Prostate gland (tissue), 2 donors: ENCODE data around the gene CELF4.

Source experiments
- POLR2A ChIP-seq: fragments of 450-650 bp; IDR thresholded peaks from one replicate; pipeline ENCODE4 v1.6.1; 2016; ENCODE audit warnings: antibody characterized with exemption, mild to moderate bottlenecking
- POLR2AphosphoS5 ChIP-seq: sonication (generic); formaldehyde crosslinking; IDR thresholded peaks from one replicate; pipeline ENCODE4 v1.6.1; 2017; ENCODE audit warnings: antibody characterized with exemption
- TF ChIP-seq, protein P1 (sequence below), 4 experiments: fragments of 200-600 bp in 2 of 4; fragments of 450-650 bp in 2 of 4; sonication (generic) in 2 of 4; IDR thresholded peaks; 1 replicate in 3 of 4; 2 replicates in 1 of 4; pipeline ENCODE4 v1.5.1; 2016 to 2019; ENCODE audit warnings: antibody characterized with exemption in 4 of 4, mild to moderate bottlenecking in 2 of 4, moderate library complexity in 2 of 4

DNA sequence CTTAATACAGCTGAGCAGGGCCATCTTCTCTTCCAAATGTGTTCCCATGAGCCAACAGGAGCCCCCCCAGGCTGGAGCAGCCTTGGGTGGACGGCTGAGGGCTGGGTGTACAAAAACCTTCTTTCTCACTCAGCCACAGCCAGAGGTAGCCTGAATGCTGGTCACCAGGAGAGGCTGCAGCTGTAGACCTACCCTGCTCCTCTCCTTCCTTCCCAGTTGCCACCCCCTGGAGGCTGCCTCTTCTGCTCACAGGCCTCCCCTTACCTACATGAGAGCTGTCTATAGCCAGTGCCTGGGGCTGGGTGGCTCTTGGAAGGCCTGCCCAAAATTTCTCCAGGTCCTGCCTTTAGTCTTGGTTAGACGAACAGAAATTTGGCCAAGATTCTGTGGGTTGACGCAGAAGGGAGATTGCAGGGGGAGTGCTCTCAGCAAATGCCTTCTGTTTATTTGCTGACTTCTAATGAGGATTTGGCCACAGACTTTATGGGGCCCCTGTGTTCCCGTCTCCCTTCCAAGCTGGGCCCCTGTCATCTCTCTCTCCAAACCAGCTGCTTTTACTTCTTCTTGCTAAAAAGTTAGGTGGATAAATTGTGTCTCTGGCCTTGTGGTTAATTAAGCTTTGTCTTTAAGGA is 18.3 kb downstream of the CELF4 start:
- TF ChIP-seq, protein P1, sequence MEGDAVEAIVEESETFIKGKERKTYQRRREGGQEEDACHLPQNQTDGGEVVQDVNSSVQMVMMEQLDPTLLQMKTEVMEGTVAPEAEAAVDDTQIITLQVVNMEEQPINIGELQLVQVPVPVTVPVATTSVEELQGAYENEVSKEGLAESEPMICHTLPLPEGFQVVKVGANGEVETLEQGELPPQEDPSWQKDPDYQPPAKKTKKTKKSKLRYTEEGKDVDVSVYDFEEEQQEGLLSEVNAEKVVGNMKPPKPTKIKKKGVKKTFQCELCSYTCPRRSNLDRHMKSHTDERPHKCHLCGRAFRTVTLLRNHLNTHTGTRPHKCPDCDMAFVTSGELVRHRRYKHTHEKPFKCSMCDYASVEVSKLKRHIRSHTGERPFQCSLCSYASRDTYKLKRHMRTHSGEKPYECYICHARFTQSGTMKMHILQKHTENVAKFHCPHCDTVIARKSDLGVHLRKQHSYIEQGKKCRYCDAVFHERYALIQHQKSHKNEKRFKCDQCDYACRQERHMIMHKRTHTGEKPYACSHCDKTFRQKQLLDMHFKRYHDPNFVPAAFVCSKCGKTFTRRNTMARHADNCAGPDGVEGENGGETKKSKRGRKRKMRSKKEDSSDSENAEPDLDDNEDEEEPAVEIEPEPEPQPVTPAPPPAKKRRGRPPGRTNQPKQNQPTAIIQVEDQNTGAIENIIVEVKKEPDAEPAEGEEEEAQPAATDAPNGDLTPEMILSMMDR (IDR thresholded peaks at IDR 0.05): no peak
- TF ChIP-seq POLR2AphosphoS5: peak; percentile 10
- TF ChIP-seq POLR2A: no peak
